Keratinocyte (primary cell): ENCODE results near the gene ALOX15B. TPM values are rescaled to one million over a fixed set of nuclear protein-coding genes. Genes with fewer than 3 reads are reported as not detected.
A peak's percentile ranks its signal among the peaks of the same experiment; 100 is the strongest.

Experiments
- DNase-seq: peaks from one replicate; pipeline ENCODE4 v3.0.0-alpha.2; 2011; ENCODE audit warnings: low read depth, missing footprints, low spot score
- FAIRE-seq: peaks from 2 replicates; lab custom pipeline; 2011; peaks lifted over from hg19 to GRCh38; lab: Jason Lieb, UNC
- H2AFZ ChIP-seq: 2 replicates; pipeline ENCODE4 v1.6.0; 2012; ENCODE audit warnings: low read length, control low read depth, inconsistent platforms; ENCODE audit not compliant: control insufficient read depth
- H3K27ac ChIP-seq: 2 replicates; pipeline ENCODE4 v1.5.1; 2011; ENCODE audit warnings: low read length; ENCODE audit not compliant: control insufficient read depth, insufficient read depth
- H3K27me3 ChIP-seq: 3 replicates; pipeline ENCODE4 v1.6.0; 2011; ENCODE audit warnings: low read length; ENCODE audit not compliant: control insufficient read depth, insufficient read depth; ENCODE audit errors: extremely low read depth
- H3K36me3 ChIP-seq, 2 experiments: 2 replicates in 1 of 2; 3 replicates in 1 of 2; pipeline ENCODE4 v1.5.1; 2011; ENCODE audit warnings: low read length in 2 of 2, mild to moderate bottlenecking in 1 of 2; ENCODE audit not compliant: control insufficient read depth in 2 of 2, insufficient read depth in 2 of 2; ENCODE audit errors: extremely low read depth in 1 of 2
- H3K4me1 ChIP-seq: 3 replicates; pipeline ENCODE4 v1.5.1; 2011; ENCODE audit warnings: low read length; ENCODE audit not compliant: control insufficient read depth, insufficient read depth; ENCODE audit errors: extremely low read depth
- H3K4me2 ChIP-seq: 3 replicates; pipeline ENCODE4 v1.6.0; 2011; ENCODE audit warnings: low read depth, low read length; ENCODE audit not compliant: control insufficient read depth, insufficient read depth; ENCODE audit errors: extremely low read depth
- H3K4me3 ChIP-seq, 3 experiments: fragments of 200-600 bp in 1 of 3; sonication (generic) in 1 of 3; 2 replicates in 2 of 3; 3 replicates in 1 of 3; pipeline ENCODE4 v1.5.1; 2011 to 2016; ENCODE audit warnings: low read length in 3 of 3, mild to moderate bottlenecking in 3 of 3, control low read depth in 2 of 3, inconsistent platforms in 1 of 3, low read depth in 1 of 3, mixed read lengths in 1 of 3, mixed run types in 1 of 3, moderate library complexity in 1 of 3; ENCODE audit not compliant: control insufficient read depth in 2 of 3, insufficient read depth in 2 of 3; ENCODE audit errors: extremely low read depth in 1 of 3
- H3K79me2 ChIP-seq: 2 replicates; pipeline ENCODE4 v1.6.0; 2012; ENCODE audit warnings: low read length; ENCODE audit not compliant: control insufficient read depth, insufficient read depth
- H3K9ac ChIP-seq: 3 replicates; pipeline ENCODE4 v1.6.0; 2011; ENCODE audit warnings: low read length; ENCODE audit not compliant: control insufficient read depth, insufficient read depth; ENCODE audit errors: extremely low read depth
- H3K9me1 ChIP-seq: 3 replicates; pipeline ENCODE4 v1.6.0; 2011; ENCODE audit warnings: low read length; ENCODE audit not compliant: control insufficient read depth, insufficient read depth; ENCODE audit errors: extremely low read depth
- H3K9me3 ChIP-seq: 2 replicates; pipeline ENCODE4 v1.5.1; 2012; ENCODE audit warnings: low read depth, low read length; ENCODE audit not compliant: control insufficient read depth
- H4K20me1 ChIP-seq: 3 replicates; pipeline ENCODE4 v1.6.0; 2011; ENCODE audit warnings: low read length; ENCODE audit not compliant: control insufficient read depth, insufficient read depth; ENCODE audit errors: extremely low read depth
- EZH2 ChIP-seq: IDR thresholded peaks from one replicate; pipeline ENCODE4 v1.6.1; 2012; ENCODE audit warnings: inconsistent platforms, mild to moderate bottlenecking, low read length, moderate library complexity
- dilution Hi-C: fragments of 300-500 bp; cut with MboI; formaldehyde crosslinking; loops from one replicate; pipeline ENCODE4 v1.7.0; 2020; ENCODE audit warnings: low sequenced_read_pairs; ENCODE audit not compliant: extremely low pct_ligation_motif_present
- polyA plus RNA-seq, 5 experiments: library from polyadenylated mRNA; depleted of rRNA in 3 of 5; stranded (reverse) in 3 of 5; stranded (forward) in 1 of 5; unstranded in 1 of 5; fragments of >200 nt; gene quantifications; 1 replicate in 1 of 5; 2 replicates in 3 of 5; 3 replicates in 1 of 5; pipeline versions ENCODE4 v1.2.1 to v1.2.3, GENCODE V29; 2011 to 2012; ENCODE audit warnings: missing spikeins in 2 of 5, low read depth in 1 of 5, low replicate concordance in 1 of 5
- TF ChIP-seq, protein P1 (sequence below), 3 experiments: IDR thresholded peaks in 1 of 3; conservative IDR thresholded peaks in 1 of 3; optimal IDR thresholded peaks in 1 of 3; 2 replicates in 2 of 3; 3 replicates in 1 of 3; pipeline versions ENCODE3 to v1.5.1; 2011; ENCODE audit warnings: low read length in 3 of 3, mild to moderate bottlenecking in 3 of 3, moderate library complexity in 2 of 3, control low read depth in 1 of 3, inconsistent platforms in 1 of 3; ENCODE audit not compliant: insufficient read depth in 2 of 3; ENCODE audit errors: extremely low read depth in 1 of 3

Gene ALOX15B
- polyA plus RNA-seq, 1 donor (not counting 4 experiments of a cell fraction or from before 2014, with no cell fraction given) = 29.7 TPM

DNA sequence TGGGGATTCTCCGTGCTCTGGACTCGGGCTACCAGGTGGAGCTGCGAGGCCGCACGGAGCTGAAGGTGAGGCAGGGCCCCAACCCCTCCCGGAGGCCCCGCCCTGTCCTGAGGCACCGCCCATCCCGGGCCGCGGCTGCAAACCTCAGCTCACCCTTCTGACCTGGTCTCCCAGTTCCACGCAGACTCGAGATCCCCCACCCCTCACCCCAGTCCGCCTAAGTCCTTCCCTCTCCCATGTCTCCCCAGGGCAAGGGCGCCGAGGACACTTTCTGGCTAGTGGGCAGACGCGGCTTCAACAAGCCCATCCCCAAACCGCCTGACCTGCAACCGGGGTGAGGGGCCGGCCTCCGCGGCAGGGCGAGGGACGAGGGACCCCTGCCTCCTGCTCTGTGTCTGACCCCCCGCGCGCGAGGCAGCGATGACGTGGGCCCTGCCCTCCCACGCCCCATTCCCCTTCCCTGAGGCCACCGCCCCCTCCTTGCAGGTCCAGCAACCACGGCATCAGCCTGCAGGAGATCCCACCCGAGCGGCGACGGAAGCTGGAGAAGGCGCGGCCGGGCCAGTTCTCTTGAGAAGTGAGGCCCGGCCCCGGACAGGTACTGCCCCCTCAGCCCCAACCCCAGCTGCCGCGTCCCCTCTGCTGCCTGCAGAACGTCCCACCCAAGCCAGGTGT, 22.8 kb upstream of the ALOX15B start:
- dilution Hi-C loops = no loop called here
- Histone ChIP-seq H2AFZ (peak overlapping the region; percentile 80), H3K4me1 (peaks cover 43% of the 10 kb centered on the region), H4K20me1 (no peaks in the 10 kb centered on the region), H3K9me3 (no peaks in the 10 kb centered on the region), H3K27ac (no peak overlapping the region), H3K36me3 (no peaks in the 10 kb centered on the region), H3K9ac (peak overlapping the region; percentile 54), H3K9me1 (no peaks in the 10 kb centered on the region), H3K79me2 (no peaks in the 10 kb centered on the region), H3K27me3 (no peaks in the 10 kb centered on the region), H3K4me2 (peak overlapping the region; percentile 87), H3K4me3 (peak overlapping the region; percentile 37 to 73 (median 61))
- DNase-seq = no peak
- FAIRE-seq = no peak
- no peak for TF ChIP-seq EZH2

DNA sequence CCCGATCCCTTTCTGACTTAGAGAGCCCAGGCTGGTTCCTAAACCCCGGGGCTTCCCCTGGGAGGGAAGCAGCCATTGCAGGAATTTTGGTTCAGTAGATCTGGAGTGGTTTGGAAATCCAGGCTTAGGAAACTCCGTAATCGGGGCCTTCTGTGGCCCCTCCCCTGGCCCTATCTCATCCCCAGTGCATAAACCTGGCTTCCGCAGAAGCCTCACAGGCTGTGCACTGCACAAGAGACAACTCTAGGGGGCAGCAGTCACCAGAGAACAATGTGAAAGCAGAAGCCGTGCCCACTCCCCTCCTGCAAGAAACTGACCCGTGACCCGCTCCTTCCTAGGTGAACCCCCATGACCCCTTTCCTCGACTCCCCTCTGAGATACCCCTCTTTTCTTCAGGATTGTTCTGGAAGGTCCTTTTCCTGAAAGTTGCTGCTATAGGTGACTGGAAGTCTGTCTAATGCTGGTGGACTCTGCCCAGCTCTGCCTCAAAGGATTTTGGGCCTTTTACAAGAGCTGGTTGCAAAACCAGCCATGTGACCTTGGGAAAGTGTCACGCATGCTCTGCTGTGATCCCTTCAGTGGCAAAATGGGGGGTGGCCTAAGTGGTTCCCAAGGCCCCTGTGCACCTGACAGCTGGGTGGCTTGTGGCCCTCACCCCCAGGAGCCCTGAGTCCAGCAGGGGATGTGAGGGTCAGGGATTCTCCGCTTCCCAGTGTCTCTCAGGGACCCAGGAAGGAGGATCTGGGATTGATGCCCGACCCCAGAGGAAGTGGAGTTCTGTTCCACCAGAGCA, 22.0 kb upstream of the ALOX15B start:
- peak overlapping the region; percentile 50 for H3K27ac ChIP-seq
- peak overlapping the region; percentile 37 to 73 (median 61) for H3K4me3 ChIP-seq
- H2AFZ ChIP-seq = peak overlapping the region; percentile 80
- no peaks in the 10 kb centered on the region for H4K20me1 ChIP-seq
- H3K9me1 ChIP-seq = no peaks in the 10 kb centered on the region
- no peaks in the 10 kb centered on the region for H3K79me2 ChIP-seq
- H3K36me3 ChIP-seq = no peaks in the 10 kb centered on the region
- FAIRE-seq = peak; percentile 80
- H3K9ac ChIP-seq = peak overlapping the region; percentile 54
- dilution Hi-C loops = no loop called here
- H3K4me1 ChIP-seq = peaks cover 43% of the 10 kb centered on the region
- no peaks in the 10 kb centered on the region for H3K9me3 ChIP-seq
- no peaks in the 10 kb centered on the region for H3K27me3 ChIP-seq
- TF ChIP-seq EZH2 = no peak
- TF ChIP-seq, protein P1, sequence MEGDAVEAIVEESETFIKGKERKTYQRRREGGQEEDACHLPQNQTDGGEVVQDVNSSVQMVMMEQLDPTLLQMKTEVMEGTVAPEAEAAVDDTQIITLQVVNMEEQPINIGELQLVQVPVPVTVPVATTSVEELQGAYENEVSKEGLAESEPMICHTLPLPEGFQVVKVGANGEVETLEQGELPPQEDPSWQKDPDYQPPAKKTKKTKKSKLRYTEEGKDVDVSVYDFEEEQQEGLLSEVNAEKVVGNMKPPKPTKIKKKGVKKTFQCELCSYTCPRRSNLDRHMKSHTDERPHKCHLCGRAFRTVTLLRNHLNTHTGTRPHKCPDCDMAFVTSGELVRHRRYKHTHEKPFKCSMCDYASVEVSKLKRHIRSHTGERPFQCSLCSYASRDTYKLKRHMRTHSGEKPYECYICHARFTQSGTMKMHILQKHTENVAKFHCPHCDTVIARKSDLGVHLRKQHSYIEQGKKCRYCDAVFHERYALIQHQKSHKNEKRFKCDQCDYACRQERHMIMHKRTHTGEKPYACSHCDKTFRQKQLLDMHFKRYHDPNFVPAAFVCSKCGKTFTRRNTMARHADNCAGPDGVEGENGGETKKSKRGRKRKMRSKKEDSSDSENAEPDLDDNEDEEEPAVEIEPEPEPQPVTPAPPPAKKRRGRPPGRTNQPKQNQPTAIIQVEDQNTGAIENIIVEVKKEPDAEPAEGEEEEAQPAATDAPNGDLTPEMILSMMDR (optimal IDR thresholded peaks at IDR 0.05 in 1 of 3, IDR thresholded peaks at IDR 0.05 in 1 of 3, conservative IDR thresholded peaks at IDR 0.05 in 1 of 3; ENCODE audit: extremely low read depth in 1 of 3, insufficient read depth in 2 of 3, low read length in 3 of 3) = peak; percentile 86 to 93 (median 92)
- DNase-seq = no peak
- H3K4me2 ChIP-seq = peak overlapping the region; percentile 87
